ENCODE results near the gene MIB2. TPM values are rescaled to one million over a fixed set of nuclear protein-coding genes. Genes with fewer than 3 reads are reported as not detected.
A peak's percentile ranks its signal among the peaks of the same experiment; 100 is the strongest.
"Not testable (repeated sequence)": the region's sequence is repeated elsewhere in the genome, so short reads cannot be mapped to it uniquely, and the experiment has no call there.

The MIB2 gene
- total RNA-seq, 4 donors from 2014 or later, result 117 to 216 (median 138) TPM

- intact Hi-C loops (cut with DNase I; ENCODE audit: low total_unique reads), result no loop called here
- TF ChIP-seq CTCF (IDR thresholded peaks at IDR 0.05), result no peak
- no peak for TF ChIP-seq POLR2A (IDR thresholded peaks at IDR 0.05)
- 84% methylated on average over 13 of the region's 13 CpGs for WGBS, 2 donors
- H3K4me3 ChIP-seq (ENCODE audit: low read depth, poor library complexity, severe bottlenecking), result no peak overlapping the region
- no peak for DNase-seq (ENCODE audit: low spot score in 2 of 2)
Measured at GRCh38 chr1:1591452-1591851, 23.8 kb upstream of the MIB2 start.

GRCh38 chr1:1593834-1594601, 21.3 kb upstream of the MIB2 start:
- no peak overlapping the region for H3K4me3 ChIP-seq (ENCODE audit: low read depth, poor library complexity, severe bottlenecking)
- intact Hi-C loops (cut with DNase I; ENCODE audit: low total_unique reads), result no loop called here
- WGBS, 2 donors, result 68 to 77% methylated on average over 24 of the region's 24 CpGs
- DNase-seq (ENCODE audit: low spot score in 2 of 2), result peak in 1 of 2 donors; percentile 85
- TF ChIP-seq POLR2A (IDR thresholded peaks at IDR 0.05) (no peak), CTCF (IDR thresholded peaks at IDR 0.05) (no peak)

GRCh38 chr1:1594602-1595260, 20.6 kb upstream of the MIB2 start:
- intact Hi-C loops (cut with DNase I; ENCODE audit: low total_unique reads), result no loop called here
- WGBS, 2 donors, result 43 to 51% methylated on average over 9 to 10 of the region's 10 CpGs
- no peak overlapping the region for H3K4me3 ChIP-seq (ENCODE audit: low read depth, poor library complexity, severe bottlenecking)
- DNase-seq (ENCODE audit: low spot score in 2 of 2), result no peak
- TF ChIP-seq POLR2A (IDR thresholded peaks at IDR 0.05) (no peak), CTCF (IDR thresholded peaks at IDR 0.05) (no peak)

DNA sequence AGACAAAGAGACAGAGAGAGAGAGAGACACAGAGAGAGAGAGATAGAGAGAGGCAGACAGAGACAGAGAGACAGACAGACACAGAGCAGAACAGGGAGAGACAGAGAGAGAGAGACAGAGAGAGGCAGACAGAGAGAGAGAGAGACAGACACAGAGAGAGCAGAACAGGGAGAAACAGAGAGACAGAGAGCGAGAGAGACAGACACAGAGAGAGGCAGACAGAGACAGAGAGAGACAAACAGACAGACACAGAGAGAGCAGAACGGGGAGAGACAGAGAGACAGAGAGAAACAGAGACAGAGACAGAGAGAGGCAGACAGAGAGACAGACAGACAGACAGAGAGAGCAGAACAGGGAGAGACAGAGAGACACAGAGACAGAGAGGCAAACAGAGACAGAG, 20.0 kb upstream of the MIB2 start:
- intact Hi-C loops (cut with DNase I; ENCODE audit: low total_unique reads); DNase-seq (ENCODE audit: low spot score in 2 of 2); H3K4me3 ChIP-seq (ENCODE audit: low read depth, poor library complexity, severe bottlenecking): not testable (repeated sequence)
- 79 to 89% methylated on average over 2 of the region's 2 CpGs for WGBS, 2 donors

GRCh38 chr1:1596493-1597274, 18.6 kb upstream of the MIB2 start:
- WGBS, 2 donors, result 38 to 49% methylated on average over 7 of the region's 12 CpGs
- TF ChIP-seq CTCF (IDR thresholded peaks at IDR 0.05), result no peak
- no peak overlapping the region for H3K4me3 ChIP-seq (ENCODE audit: low read depth, poor library complexity, severe bottlenecking)
- DNase-seq (ENCODE audit: low spot score in 2 of 2), result no peak
- intact Hi-C loops (cut with DNase I; ENCODE audit: low total_unique reads), result no loop called here

Measured in lower leg skin (tissue), 4 donors.